CD1c-positive myeloid dendritic cell (primary cell): ENCODE data around the gene AFF3.

ENCODE experiments used
- DNase-seq: peaks from one replicate; pipeline ENCODE4 v3.0.0-alpha.2; 2016; ENCODE audit errors: extremely low spot score

The AFF3 gene

GRCh38 chr2:99888617-99889016 lies 253.8 kb downstream of the AFF3 start:
- no peak for DNase-seq

GRCh38 chr2:99886418-99886817 lies 256.0 kb downstream of the AFF3 start:
- DNase-seq: no peak

- no peak for DNase-seq
Observed at GRCh38 chr2:99883358-99883757, 259.0 kb downstream of the AFF3 start.

GRCh38 chr2:99881901-99882591 lies 260.3 kb downstream of the AFF3 start:
- DNase-seq: no peak

GRCh38 chr2:99880964-99881294 lies 261.5 kb downstream of the AFF3 start:
- DNase-seq: no peak

- DNase-seq: no peak
Observed at GRCh38 chr2:99880148-99880963, 262.0 kb downstream of the AFF3 start.

- DNase-seq: no peak
Observed at GRCh38 chr2:99879481-99879880, 262.9 kb downstream of the AFF3 start.

GRCh38 chr2:99878581-99879350 lies 263.6 kb downstream of the AFF3 start:
- DNase-seq: no peak

GRCh38 chr2:99877963-99878362 lies 264.4 kb downstream of the AFF3 start:
- peak; percentile 53 for DNase-seq

- no peak for DNase-seq
Observed at GRCh38 chr2:99876956-99877355, 265.4 kb downstream of the AFF3 start.

GRCh38 chr2:99875627-99876201 lies 266.7 kb downstream of the AFF3 start:
- no peak for DNase-seq

GRCh38 chr2:99868260-99868659 lies 274.1 kb downstream of the AFF3 start:
- DNase-seq: no peak

GRCh38 chr2:99867770-99868169 lies 274.6 kb downstream of the AFF3 start:
- peak; percentile 55 for DNase-seq

- no peak for DNase-seq
Observed at GRCh38 chr2:99865818-99866676, 276.3 kb downstream of the AFF3 start.

- peak; percentile 17 for DNase-seq
Observed at GRCh38 chr2:99864561-99865553, 277.5 kb downstream of the AFF3 start.

GRCh38 chr2:99863903-99864270 lies 278.5 kb downstream of the AFF3 start:
- peak; percentile 41 for DNase-seq

GRCh38 chr2:99863236-99863902 lies 279.0 kb downstream of the AFF3 start:
- no peak for DNase-seq

- DNase-seq: peak; percentile 12
Observed at GRCh38 chr2:99862566-99862965, 279.8 kb downstream of the AFF3 start.

GRCh38 chr2:99861376-99861760 lies 281.0 kb downstream of the AFF3 start:
- DNase-seq: peak; percentile 25
